Liver (tissue), 9 donors: ENCODE data around the gene TMEM269. TPM values are rescaled to one million over a fixed set of nuclear protein-coding genes. Genes with fewer than 3 reads are reported as not detected.

ENCODE experiments used
- DNase-seq: peaks from one replicate; pipeline ENCODE4 v3.0.0-alpha.2; 2017; ENCODE audit warnings: low spot score
- H3K27ac ChIP-seq, 2 donors: one replicate each; pipeline ENCODE4 v1.7.0; 2013; ENCODE audit warnings: inconsistent platforms in 2 of 2, low read length in 2 of 2, control low read depth in 1 of 2, low read depth in 1 of 2, mild to moderate bottlenecking in 1 of 2
- H3K27me3 ChIP-seq, 4 donors: one replicate each; pipeline versions ENCODE4 v1.6.1 to v1.7.0; 2013; ENCODE audit warnings: low read length in 3 of 4, inconsistent platforms in 1 of 4, mild to moderate bottlenecking in 1 of 4, moderate library complexity in 1 of 4; ENCODE audit not compliant: control insufficient read depth in 4 of 4, insufficient read depth in 4 of 4
- H3K36me3 ChIP-seq, 4 donors: one replicate each; pipeline versions ENCODE4 v1.6.1 to v1.7.0; 2013; ENCODE audit warnings: low read length in 3 of 4, mild to moderate bottlenecking in 3 of 4, low read depth in 1 of 4, moderate library complexity in 1 of 4; ENCODE audit not compliant: control insufficient read depth in 4 of 4, insufficient read depth in 3 of 4
- H3K4me1 ChIP-seq, 4 donors: one replicate each; pipeline versions ENCODE4 v1.6.1 to v1.7.0; 2013; ENCODE audit warnings: low read length in 3 of 4, mild to moderate bottlenecking in 3 of 4, moderate library complexity in 1 of 4; ENCODE audit not compliant: control insufficient read depth in 4 of 4, insufficient read depth in 4 of 4
- H3K4me3 ChIP-seq, 3 donors: one replicate each; pipeline versions ENCODE4 v1.6.1 to v1.7.0; 2013; ENCODE audit warnings: low read length in 3 of 3, control low read depth in 1 of 3, low read depth in 1 of 3, mild to moderate bottlenecking in 1 of 3
- H3K9ac ChIP-seq, 2 donors: one replicate each; pipeline ENCODE4 v1.7.0; 2013; ENCODE audit warnings: low read length in 2 of 2, mild to moderate bottlenecking in 2 of 2, moderate library complexity in 2 of 2, control low read depth in 1 of 2, low read depth in 1 of 2
- H3K9me3 ChIP-seq, 4 donors: one replicate each; pipeline versions ENCODE4 v1.6.1 to v1.7.0; 2013; ENCODE audit warnings: low read length in 3 of 4; ENCODE audit not compliant: control insufficient read depth in 4 of 4
- ATF3 ChIP-seq: IDR thresholded peaks from 2 replicates; pipeline ENCODE4 v1.6.1; 2016; ENCODE audit warnings: antibody characterized with exemption
- CTCF ChIP-seq: fragments of 150-350 bp; IDR thresholded peaks from 2 replicates; pipeline ENCODE4 v1.5.1; 2017; ENCODE audit warnings: improper control_type of control experiment, low read depth, low read length; ENCODE audit not compliant: missing input control
- EGR1 ChIP-seq, 2 donors: IDR thresholded peaks; 2 replicates each; pipeline ENCODE4 v1.6.1; 2016 to 2018; ENCODE audit warnings: antibody characterized with exemption in 2 of 2, low read depth in 2 of 2
- FOXA1 ChIP-seq: IDR thresholded peaks from 2 replicates; pipeline ENCODE4 v1.6.1; 2016; ENCODE audit warnings: antibody characterized with exemption
- FOXA2 ChIP-seq: IDR thresholded peaks from 2 replicates; pipeline ENCODE4 v1.6.1; 2016; ENCODE audit warnings: antibody characterized with exemption
- GABPA ChIP-seq, 2 donors: IDR thresholded peaks in 1 of 2; conservative IDR thresholded peaks in 1 of 2; 2 replicates each; pipeline ENCODE4 v1.6.1; 2016; ENCODE audit warnings: antibody characterized with exemption in 2 of 2, mild to moderate bottlenecking in 1 of 2, moderate library complexity in 1 of 2
- HNF4A ChIP-seq, 2 donors: conservative IDR thresholded peaks; 2 replicates each; pipeline ENCODE4 v1.6.1; 2016; ENCODE audit warnings: antibody characterized with exemption in 2 of 2, mild to moderate bottlenecking in 2 of 2
- HNF4G ChIP-seq: IDR thresholded peaks from 2 replicates; pipeline ENCODE4 v1.6.1; 2016; ENCODE audit warnings: antibody characterized with exemption
- JUND ChIP-seq, 2 donors: IDR thresholded peaks; 2 replicates each; pipeline ENCODE4 v1.6.1; 2016; ENCODE audit warnings: antibody characterized with exemption in 2 of 2
- MAX ChIP-seq: IDR thresholded peaks from 2 replicates; pipeline ENCODE4 v1.6.1; 2016; ENCODE audit warnings: antibody characterized with exemption
- NR2F2 ChIP-seq: IDR thresholded peaks from 2 replicates; pipeline ENCODE4 v1.6.1; 2016; ENCODE audit warnings: antibody characterized with exemption
- RAD21 ChIP-seq, 2 donors: IDR thresholded peaks; 2 replicates each; pipeline ENCODE4 v1.6.1; 2016; ENCODE audit warnings: antibody characterized with exemption in 2 of 2, mild to moderate bottlenecking in 2 of 2
- REST ChIP-seq: IDR thresholded peaks from 2 replicates; pipeline ENCODE4 v1.6.1; 2016; ENCODE audit warnings: antibody characterized with exemption, mild to moderate bottlenecking
- RXRA ChIP-seq, 2 donors: IDR thresholded peaks; 2 replicates each; pipeline ENCODE4 v1.6.1; 2017 to 2018; ENCODE audit warnings: antibody characterized with exemption in 2 of 2, mild to moderate bottlenecking in 1 of 2
- SP1 ChIP-seq: IDR thresholded peaks from 2 replicates; pipeline ENCODE4 v1.6.1; 2018; ENCODE audit warnings: antibody characterized with exemption, mild to moderate bottlenecking
- TAF1 ChIP-seq: conservative IDR thresholded peaks from 2 replicates; pipeline ENCODE4 v1.6.1; 2016; ENCODE audit warnings: antibody characterized with exemption, mild to moderate bottlenecking
- YY1 ChIP-seq: IDR thresholded peaks from 2 replicates; pipeline ENCODE4 v1.6.1; 2016; ENCODE audit warnings: antibody characterized with exemption, mild to moderate bottlenecking
- ZBTB33 ChIP-seq: IDR thresholded peaks from 2 replicates; pipeline ENCODE4 v1.6.1; 2016; ENCODE audit warnings: antibody characterized with exemption
- WGBS: extraction: QIAGEN DNeasy Blood & Tissue Kit; methylation state at CpG from one replicate; pipeline ENCODE4 v1.1.7; 2013; 5-methylcytosine and 5-hydroxymethylcytosine counted together
- polyA plus RNA-seq, 2 donors: library from polyadenylated mRNA; stranded (reverse) in 1 of 2; unstranded in 1 of 2; fragments of 200-250 nt in 1 of 2; fragments of >200 nt in 1 of 2; fragmentation: Nextera tagmentation in 1 of 2; extraction: Ambion mirVana in 1 of 2; gene quantifications; one replicate each; pipeline versions ENCODE4 v1.2.1 to v1.2.3, GENCODE V29; 2013 to 2015
- total RNA-seq, 2 donors: library from RNA; depleted of rRNA; stranded (reverse); fragments of >200 nt; gene quantifications; one replicate each; pipeline ENCODE4 v1.2.3, GENCODE V29; 2014
- donor health status: healthy.
- donor health status: healthy.
- donor health status: healthy.
- donor health status: healthy.
- donor health status: healthy.

Gene TMEM269
- total and polyA plus RNA-seq, 4 donors, result 0.05 to 0.08 TPM; not detected in 2

- Histone ChIP-seq H3K4me1 (peaks cover 10 to 37% (median 29%) of the 10 kb centered on the region in 4 donors), H3K27ac (peak overlapping the region; percentile 96 to 99), H3K4me3 (peak overlapping the region; percentile 58 to 96 (median 69)), H3K36me3 (no peaks in the 10 kb centered on the region), H3K27me3 (no peaks in the 10 kb centered on the region), H3K9me3 (no peaks in the 10 kb centered on the region), H3K9ac (peak overlapping the region; percentile 63 to 66)
- WGBS, result 1% methylated on average over 13 of the region's 13 CpGs
- DNase-seq, result no peak
- TF ChIP-seq HNF4A (conservative IDR thresholded peaks at IDR 0.05), result no peak
- no peak for TF ChIP-seq RXRA (IDR thresholded peaks at IDR 0.05)
- no peak for TF ChIP-seq HNF4G
- no peak for TF ChIP-seq RAD21 (IDR thresholded peaks at IDR 0.05)
- TF ChIP-seq FOXA2, result no peak
- TF ChIP-seq JUND (IDR thresholded peaks at IDR 0.05), result no peak
- no peak for TF ChIP-seq CTCF
- TF ChIP-seq FOXA1, result no peak
- no peak for TF ChIP-seq SP1
These were observed 32.6 kb downstream of the TMEM269 start for GRCh38 chr1:42817440-42817767.

GRCh38 chr1:42817976-42818375, 33.2 kb downstream of the TMEM269 start:
- peaks cover 10 to 43% (median 35%) of the 10 kb centered on the region in 4 donors for H3K4me1 ChIP-seq
- no peaks in the 10 kb centered on the region for H3K9me3 ChIP-seq
- H3K27me3 ChIP-seq, result no peaks in the 10 kb centered on the region
- peak overlapping the region; percentile 58 to 96 (median 69) for H3K4me3 ChIP-seq
- no peak for DNase-seq
- TF ChIP-seq NR2F2, result no peak
- peak; percentile 28 for TF ChIP-seq HNF4G
- TF ChIP-seq TAF1, result peak; percentile 68
- TF ChIP-seq FOXA2, result peak; percentile 71
- TF ChIP-seq RXRA (IDR thresholded peaks at IDR 0.05), result peak; percentile 94 to 97
- TF ChIP-seq CTCF, result no peak
- TF ChIP-seq RAD21 (IDR thresholded peaks at IDR 0.05), result peak; percentile 36 to 54
- peak; percentile 96 for TF ChIP-seq SP1
- peak; percentile 52 for TF ChIP-seq ZBTB33
- TF ChIP-seq EGR1 (IDR thresholded peaks at IDR 0.05; ENCODE audit: low read depth in 2 of 2), result peak in 1 of 2 donors; percentile 41
- peak; percentile 46 for TF ChIP-seq ATF3
- TF ChIP-seq GABPA (IDR thresholded peaks at IDR 0.05 in 1 of 2, conservative IDR thresholded peaks at IDR 0.05 in 1 of 2), result no peak
- peak; percentile 82 to 88 for TF ChIP-seq HNF4A (conservative IDR thresholded peaks at IDR 0.05)
- peak; percentile 61 for TF ChIP-seq FOXA1
- TF ChIP-seq REST, result peak; percentile 64
- TF ChIP-seq JUND (IDR thresholded peaks at IDR 0.05), result peak; percentile 60 to 81
- TF ChIP-seq YY1, result peak; percentile 88
- peak; percentile 28 for TF ChIP-seq MAX
- no peaks in the 10 kb centered on the region for H3K36me3 ChIP-seq
- peak overlapping the region; percentile 96 to 99 for H3K27ac ChIP-seq
- H3K9ac ChIP-seq, result peak overlapping the region in 1 of 2 donors; percentile 63
- WGBS, result 41% methylated on average over 3 of the region's 3 CpGs
